ENCODE results near the gene SAMD5.

- TF ChIP-seq, protein P1, sequence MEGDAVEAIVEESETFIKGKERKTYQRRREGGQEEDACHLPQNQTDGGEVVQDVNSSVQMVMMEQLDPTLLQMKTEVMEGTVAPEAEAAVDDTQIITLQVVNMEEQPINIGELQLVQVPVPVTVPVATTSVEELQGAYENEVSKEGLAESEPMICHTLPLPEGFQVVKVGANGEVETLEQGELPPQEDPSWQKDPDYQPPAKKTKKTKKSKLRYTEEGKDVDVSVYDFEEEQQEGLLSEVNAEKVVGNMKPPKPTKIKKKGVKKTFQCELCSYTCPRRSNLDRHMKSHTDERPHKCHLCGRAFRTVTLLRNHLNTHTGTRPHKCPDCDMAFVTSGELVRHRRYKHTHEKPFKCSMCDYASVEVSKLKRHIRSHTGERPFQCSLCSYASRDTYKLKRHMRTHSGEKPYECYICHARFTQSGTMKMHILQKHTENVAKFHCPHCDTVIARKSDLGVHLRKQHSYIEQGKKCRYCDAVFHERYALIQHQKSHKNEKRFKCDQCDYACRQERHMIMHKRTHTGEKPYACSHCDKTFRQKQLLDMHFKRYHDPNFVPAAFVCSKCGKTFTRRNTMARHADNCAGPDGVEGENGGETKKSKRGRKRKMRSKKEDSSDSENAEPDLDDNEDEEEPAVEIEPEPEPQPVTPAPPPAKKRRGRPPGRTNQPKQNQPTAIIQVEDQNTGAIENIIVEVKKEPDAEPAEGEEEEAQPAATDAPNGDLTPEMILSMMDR (conservative IDR thresholded peaks at IDR 0.05; ENCODE audit: low read depth in 2 of 2), result no peak
- TF ChIP-seq EZH2 (IDR thresholded peaks at IDR 0.05; ENCODE audit: low read depth, unreplicated experiment), result no peak
- TF ChIP-seq POLR2AphosphoS5 (IDR thresholded peaks at IDR 0.05; ENCODE audit: low read depth), result no peak
- TF ChIP-seq REST (IDR thresholded peaks at IDR 0.05; ENCODE audit: unreplicated experiment), result no peak
Measured at GRCh38 chr6:147548921-147549475, 40.5 kb downstream of the SAMD5 start.

Measured in GM23338 (cell line).